SIG-M5 (cell line): ENCODE results near the gene GMCL2.
"Not testable (repeated sequence)": the region's sequence is repeated elsewhere in the genome, so short reads cannot be mapped to it uniquely, and the experiment has no call there.

ENCODE experiments used
- DNase-seq: peaks from one replicate; lab custom pipeline; 2025; lab: John Stamatoyannopoulos, UW

The GMCL2 gene, protein sequence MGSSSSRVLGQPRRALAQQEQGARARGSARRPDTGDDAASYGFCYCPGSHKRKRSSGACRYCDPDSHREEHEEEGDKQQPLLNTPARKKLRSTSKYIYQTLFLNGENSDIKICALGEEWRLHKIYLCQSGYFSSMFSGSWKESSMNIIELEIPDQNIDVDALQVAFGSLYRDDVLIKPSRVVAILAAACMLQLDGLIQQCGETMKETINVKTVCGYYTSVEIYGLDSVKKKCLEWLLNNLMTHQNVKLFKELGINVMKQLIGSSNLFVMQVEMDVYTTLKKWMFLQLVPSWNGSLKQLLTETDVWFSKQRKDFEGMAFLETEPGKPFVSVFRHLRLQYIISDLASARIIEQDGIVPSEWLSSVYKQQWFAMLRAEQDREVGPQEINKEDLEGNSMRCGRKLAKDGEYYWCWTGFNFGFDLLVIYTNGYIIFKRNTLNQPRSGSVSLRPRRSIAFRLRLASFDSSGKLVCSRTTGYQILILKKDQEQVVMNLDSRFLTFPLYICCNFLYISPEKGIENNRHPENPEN

DNA sequence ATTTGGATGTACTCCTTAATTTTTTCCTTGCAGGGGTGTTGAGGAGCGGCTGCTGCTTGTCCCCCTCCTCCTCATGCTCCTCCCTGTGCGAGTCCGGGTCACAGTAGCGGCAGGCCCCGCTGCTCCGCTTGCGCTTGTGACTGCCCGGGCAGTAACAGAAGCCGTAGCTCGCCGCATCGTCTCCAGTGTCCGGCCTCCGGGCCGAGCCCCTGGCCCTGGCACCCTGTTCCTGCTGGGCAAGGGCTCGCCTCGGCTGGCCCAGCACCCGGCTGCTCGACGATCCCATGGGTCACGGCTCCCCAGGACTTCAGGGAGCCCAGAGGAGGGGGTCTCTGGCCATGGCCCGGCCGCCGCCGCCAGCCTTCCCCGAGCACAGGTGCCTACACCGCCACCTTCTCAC lies at the start of gene GMCL2:
Gene GMCL2, minus strand, starts transcription at position 358 of the 400 bp plus-strand sequence. Its CDS starts 72 bp downstream, at position 286.
- no peak for DNase-seq

DNA sequence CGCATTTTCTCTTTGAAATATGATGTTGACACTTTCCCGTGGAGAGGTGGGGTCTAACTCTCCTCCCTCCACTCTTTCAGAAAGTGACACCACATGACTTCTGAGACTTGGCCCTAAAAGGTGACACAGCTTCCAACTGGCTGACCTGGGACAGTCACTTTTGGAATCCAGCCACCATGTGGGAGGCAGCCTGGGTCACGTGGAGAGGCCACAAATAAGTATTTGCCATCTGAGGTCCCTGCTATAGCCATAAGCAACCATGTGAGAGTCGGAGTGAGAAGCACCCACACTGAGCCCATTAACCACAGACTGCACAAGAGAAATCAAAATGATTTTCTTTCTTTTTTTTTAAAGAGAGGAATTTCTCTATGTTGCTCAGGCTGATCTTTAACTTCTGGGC lies 49.5 kb upstream of the GMCL2 start:
- no peak for DNase-seq

DNA sequence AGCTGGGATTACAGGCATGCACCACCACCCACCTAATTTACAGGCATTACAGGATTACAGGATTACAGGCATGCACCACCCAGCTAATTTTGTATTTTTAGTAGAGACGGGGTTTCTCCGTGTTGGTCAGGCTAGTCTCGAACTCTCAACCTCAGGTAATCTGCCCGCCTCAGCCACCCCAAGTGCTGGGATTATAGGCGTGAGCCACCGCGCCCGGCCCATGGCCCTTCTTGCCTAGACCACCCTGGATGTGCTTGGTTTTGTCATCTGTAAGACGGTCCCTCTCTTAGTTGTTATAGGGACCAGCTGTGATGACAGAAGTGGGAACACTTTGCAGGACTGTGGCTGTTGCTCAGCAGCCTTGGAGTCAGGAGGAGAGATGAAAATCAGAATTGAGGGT lies 49.0 kb upstream of the GMCL2 start:
- DNase-seq: no peak

DNA sequence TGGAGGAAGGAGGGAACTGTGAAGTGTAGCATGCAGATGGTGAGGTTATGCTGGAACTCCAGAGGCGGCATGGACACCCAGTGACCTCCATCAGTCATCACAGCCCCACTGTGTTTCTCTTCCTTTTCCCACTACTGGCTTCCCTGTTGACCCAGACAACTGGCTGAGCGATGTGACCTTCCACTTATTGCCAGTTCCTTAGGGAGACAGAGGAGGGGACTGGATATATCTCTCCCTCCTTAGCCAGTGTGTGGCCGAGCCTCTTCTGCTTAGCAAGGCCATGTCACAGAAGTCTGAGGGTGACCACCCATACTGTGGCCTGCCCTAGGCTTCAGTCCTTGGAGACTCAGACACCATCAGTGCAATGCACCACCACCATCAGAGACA lies 48.4 kb upstream of the GMCL2 start:
- DNase-seq: no peak

DNA sequence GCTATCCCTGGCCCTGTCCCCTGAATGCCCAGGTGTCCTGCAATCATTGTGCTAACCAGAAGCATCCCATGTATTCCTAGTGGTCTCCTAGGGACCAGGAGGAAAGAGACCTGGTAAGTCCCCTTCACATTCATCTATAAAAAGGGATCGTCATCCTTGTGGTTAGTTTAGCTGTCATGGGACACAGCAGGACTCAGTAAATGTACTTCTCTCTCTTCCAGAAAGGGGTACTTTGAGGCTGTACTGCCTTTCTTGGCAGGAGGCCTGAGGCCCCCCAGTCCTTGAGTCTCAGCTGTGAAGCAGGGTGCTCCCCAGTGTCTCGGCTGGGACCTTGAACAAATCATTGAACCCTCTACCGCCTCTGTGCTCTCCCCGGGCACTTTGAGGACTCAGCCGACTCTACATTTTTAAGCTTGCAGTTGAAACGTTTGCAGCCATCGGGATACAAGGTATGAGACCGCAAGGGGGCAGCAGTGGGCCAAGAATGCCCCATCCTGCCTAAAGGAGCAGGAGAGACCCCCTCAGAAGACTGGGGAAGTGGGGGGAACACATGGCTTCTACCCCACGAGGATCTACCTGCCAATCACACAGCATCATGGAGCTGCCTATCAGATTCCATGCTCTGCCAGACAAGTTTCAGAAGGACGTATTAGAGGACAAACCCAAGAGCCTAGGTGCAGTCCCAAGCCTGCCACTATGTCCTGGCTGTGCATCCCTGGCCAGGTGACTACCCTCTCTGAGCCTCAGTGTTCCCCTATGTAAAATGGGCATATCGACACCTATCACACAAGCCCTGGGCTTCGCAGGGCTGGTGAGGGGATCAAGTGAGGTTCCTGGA lies 47.8 kb upstream of the GMCL2 start:
- no peak for DNase-seq

DNA sequence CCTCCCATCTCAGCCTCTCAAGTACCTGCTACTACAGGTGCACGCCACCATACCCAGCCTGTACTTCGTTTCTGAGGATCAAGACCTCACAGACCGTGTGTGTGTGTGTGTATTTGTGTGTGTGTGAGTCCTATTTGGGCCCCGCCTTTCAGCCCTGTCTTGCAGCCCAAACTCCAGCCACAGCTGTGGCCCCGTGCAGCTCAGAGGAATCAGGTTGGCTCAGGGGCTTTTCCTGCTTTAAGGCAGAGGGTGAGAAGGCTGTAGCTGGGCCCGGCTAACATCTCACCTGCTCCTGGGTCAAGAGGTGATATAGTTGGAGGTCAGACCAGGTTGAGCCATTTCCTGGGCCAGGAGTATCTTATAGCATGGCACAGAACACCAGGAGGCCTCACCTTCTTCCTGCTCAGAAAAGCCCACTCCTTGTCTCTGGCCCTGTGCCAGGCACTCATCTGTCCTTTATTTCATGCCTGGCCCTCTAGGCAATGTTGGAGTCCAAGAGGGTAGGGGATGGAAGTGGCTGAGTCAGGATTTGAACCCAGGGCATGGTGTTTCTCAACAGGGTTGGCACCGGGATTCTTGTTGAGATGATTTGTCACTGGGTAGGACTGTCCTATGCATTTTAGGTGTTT lies 47.1 kb upstream of the GMCL2 start:
- DNase-seq: no peak

DNA sequence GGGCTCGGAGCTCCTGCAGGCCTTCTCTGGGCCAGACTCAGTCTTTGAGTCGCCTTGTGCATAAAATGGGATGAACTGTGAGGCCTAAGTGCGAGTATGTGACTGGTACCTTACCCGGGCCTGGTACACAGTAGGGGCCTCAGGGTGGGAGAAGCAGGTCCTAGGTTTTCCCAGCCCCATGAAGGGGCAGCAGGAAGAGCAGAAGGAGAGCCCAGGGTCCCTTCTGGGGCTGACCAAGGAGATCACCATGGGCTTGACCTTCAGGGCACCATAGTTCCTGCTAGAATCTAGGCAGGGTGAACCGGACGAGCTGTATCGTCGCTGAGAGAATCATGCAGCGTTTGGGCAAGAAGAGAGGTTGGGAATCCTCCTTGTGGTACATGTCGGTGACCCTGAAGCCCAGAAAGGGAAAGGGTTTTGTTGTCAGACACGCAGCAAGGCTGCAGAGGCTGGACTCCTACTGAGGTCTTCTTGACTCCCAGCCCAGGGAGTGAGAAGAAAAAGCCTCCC lies 45.8 kb upstream of the GMCL2 start:
- no peak for DNase-seq

DNA sequence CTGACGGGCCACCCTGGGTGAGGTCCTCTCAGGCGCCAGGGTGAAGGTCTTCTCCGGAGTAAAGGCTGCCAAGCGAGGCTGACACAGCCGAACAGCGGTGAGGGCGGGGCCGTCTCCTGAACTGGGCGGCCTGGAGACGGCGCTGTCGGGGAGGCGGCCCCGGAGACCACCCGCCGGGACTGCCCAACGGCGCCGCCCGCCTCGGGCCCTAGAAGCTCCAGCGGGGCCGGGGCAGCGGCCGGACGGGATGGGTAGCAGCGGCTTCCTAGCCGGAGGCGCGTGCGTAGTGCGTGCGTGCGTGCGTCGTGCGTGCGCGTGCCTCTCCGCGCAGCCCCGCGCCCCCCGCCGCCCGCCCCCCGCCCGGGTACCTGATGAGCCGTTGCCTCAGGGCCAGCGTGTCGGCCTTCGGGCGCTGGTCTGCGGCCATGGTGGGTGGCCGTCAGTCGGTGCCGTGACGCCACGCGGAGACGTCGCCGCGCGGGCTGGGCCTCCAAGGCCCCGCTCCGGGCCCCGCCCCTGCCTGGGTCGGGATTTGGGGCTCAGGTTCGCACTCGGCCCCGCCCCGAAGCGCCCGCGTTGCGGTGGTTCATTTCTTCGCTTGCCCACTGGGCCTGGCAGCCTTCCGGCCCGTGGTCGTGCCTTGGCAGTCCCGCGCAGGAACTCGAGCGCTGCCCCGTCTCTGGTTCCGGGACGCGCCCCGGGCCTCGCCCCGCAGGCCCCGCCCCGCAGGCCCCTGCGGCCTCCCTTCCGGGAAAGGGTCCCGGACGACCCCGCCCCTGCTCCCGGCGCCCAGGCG lies 45.2 kb upstream of the GMCL2 start, which contains the start of gene PHYKPL:
Gene PHYKPL, minus strand, starts transcription at position 679 of the 796 bp plus-strand sequence. Its CDS starts 252 bp downstream, at position 427.
- DNase-seq: no peak

DNA sequence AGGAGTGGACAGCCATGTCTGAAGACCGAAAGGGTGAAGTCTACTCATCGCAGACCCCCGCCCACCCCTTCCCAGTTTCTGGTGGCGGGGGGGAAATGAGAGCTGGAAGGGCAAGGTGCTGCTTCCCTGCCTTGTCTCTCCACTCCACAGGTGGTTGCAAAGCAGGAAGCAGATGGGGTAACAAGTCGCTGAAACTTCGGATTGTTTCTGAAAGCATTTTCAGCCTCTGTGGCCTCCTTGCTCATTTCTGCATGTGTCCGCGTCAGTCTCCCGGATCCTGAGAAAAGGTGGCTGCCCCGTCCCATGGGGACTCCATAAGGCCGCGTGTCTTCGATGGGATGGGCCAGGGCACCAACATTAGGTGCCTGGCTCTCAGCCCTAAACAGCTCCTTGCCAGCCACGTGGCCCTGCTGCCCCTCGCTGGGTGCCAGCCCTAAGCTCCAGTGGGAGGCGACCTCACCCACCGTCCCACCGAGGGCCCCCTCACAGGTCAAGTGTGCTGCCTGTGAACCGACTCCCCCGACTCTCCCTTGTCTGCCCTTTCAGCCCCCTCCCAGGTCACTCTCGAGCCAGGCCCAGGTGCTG lies 44.5 kb upstream of the GMCL2 start:
- no peak for DNase-seq

DNA sequence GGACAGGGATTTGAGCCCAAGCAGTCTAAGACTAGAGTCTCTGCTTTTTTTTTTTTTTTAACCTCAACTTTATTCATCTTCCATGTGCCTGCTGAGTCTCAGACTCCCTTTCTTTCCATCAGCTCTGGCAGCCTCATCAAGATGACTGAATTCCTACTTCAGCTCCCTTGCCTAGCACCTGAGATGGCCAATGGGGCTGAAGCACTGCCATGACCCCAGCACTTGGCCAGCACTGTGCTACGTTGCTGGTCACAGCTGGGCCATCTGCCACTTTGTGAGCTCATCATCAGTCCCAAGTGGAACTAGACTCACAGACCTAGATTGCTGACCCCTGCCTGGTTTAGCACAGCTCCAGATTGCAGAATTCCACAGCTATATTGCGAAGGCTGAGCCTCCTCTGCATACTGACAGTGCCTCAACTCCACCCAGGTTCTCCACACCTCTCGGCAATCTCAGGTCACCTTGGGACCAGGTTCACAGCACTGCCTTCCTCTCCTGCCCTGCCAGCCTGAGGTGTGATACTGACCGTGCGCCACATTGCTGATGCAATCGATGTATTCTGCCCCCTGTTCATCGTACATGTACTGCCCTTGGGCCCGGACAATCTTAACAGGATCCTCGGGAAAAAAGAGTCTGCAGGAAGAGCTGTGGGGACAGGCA lies 43.8 kb upstream of the GMCL2 start:
- no peak for DNase-seq

DNA sequence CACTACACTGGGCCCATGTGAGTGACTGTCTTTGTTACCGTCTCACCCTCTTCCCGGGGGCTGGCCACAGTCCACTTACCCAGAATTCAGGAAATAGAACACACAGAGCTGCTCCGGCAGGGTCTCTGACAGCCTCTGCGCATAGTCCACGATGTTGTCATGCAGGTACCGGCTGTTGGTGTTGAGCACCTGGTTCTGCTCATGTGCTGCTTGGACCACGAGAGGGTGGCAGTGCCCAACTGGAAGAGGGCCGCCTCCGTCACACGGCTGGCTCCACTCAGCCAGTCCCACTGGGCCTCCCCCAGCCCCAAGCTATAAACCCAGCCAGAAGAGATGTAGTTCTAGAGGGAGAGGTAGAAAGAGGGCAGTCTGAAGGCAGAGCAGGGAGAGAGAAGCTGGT lies 42.7 kb upstream of the GMCL2 start:
- no peak for DNase-seq

DNA sequence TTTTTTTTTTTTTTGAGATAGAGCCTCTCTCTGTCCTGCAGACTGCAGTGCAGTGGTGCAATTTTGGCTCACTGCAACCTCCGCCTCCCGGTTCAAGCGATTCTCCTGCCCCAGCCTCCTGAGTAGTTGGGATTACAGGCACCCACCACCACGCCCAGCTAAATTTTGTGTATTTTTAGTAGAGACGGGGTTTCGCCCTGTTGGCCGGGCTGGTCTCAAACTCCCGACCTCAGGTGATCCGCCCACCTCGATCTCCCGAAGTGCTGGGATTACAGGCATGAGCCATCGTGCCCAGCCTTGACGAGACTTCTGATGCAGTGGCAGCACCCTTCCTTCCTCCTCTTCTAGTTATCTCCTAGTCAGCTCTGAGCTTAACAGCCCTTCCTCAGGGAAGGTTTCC lies 41.9 kb upstream of the GMCL2 start:
- DNase-seq: not testable (repeated sequence)

DNA sequence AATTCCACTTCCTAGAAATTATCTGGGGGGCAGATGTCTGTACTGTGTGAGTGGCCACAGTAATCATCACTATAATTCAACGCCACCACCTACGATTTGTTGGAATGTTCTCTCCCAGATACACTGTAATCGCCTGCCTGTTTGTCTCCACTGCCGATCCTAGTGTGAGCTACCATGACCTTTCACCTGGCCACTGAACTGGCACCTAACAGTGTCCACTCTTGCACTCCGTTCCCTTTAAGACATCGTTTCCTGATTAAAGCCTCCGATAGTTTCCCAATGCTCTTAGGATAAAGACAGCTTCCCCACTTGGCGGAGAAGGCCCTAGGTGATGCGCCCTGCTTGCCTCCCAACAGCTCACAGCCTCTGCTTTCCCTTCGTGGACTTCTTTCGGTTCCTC lies 41.4 kb upstream of the GMCL2 start:
- no peak for DNase-seq

DNA sequence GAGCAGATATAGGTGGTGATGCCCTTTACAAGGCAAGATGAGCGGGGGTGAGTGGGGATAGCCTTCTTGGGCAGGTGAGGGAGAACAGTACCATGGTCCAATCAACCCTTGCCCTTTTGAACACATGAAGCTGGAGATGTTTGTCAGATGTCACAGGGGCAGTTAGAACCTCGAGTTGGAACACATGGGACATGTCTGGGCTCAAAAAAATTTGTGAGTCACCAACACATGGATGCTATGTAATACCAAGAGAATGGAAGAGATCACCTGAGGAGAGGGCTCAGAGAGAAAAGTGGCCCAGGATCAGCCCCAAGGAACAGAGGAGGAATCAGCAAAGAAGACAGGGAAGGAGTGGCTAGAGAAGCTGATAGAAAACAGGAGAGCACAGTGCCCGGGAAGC lies 40.8 kb upstream of the GMCL2 start:
- DNase-seq: no peak

DNA sequence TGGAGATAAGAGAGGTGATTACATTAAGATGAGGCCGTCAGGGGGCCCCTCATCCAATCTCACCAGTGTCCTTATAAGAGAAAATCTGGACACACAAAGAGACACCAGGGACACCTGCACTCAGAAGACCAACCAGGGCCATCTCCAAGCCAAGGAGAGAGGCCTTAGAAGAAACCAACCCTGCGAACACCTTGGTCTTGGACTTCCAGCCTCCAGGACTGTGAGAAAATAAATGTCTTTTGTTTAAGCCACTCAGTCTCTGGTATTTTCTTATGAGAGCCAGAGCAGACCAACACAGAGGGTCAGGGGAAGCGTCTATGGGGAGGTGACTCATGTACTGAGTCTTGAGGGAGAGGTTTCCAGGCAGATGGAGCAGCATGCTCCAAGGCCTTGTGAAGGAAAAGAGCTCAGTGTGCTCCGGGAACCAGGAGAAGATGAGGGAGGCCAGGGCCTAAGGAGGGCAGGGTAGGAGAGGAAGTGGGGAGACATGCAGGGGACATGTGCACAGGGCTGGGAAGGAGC lies 40.0 kb upstream of the GMCL2 start:
- no peak for DNase-seq

DNA sequence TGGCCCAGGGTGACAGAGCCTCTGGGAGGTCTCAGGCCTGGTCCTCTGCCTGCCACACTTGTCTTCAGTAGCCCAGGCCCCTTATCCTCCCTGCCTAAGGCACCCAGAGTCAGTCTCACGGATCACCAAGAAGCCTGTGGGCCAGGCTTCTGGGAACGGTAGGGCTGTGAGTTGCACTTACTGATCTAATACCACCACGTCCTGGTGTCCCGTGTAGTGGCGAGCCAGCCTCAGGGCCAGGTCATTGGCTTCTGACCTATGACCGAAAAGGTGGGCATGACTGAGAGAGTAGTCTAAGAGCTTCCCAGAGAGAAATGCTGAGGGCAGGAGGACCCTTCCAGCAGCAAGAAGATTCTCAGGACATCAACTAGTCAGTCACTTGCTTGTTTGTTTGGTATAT lies 38.0 kb upstream of the GMCL2 start:
- DNase-seq: no peak

DNA sequence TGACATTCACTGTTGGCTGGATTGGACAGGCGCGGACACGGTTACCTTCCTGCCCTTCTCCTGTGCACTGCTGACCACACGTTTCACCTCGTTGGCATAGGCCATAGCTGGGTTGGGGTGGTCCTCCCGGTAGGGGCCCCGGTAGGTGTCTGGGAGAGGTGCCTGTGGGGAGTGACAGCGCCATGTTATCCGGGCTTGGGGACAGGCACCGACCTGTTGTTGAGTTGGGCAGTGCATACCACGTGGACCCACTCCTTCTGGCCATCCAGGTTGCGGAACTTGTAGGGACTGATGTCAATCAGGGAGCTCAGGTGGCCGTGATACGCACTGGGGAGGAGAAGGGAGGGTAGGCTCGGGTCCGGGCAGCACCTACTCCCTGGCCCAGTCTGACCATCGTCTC lies 37.2 kb upstream of the GMCL2 start:
- DNase-seq: no peak

DNA sequence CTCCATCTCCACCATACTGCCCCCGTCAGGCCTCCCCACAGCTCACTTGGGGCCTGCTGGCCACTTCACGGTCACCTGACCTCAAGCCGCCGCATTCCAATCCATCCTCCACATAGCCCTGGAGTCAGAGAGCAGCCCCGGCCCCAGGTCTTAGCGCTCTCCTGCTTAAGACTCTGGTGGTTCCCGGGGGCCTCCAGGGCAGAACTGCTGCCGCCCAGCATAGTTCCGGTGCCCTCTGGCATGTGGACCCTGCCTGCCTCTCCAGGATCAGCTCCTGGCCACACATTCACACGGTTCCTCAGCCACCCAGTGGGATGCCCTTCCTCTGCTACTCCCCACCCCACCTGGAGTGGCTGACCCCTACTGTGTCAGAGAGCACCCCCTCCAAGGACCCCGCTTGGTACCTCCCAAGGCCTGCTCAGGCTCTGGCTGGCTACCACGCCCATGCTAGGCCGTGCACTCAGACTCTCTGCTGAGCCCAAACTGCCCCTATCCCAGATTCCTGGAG lies 36.7 kb upstream of the GMCL2 start:
- DNase-seq: no peak

DNA sequence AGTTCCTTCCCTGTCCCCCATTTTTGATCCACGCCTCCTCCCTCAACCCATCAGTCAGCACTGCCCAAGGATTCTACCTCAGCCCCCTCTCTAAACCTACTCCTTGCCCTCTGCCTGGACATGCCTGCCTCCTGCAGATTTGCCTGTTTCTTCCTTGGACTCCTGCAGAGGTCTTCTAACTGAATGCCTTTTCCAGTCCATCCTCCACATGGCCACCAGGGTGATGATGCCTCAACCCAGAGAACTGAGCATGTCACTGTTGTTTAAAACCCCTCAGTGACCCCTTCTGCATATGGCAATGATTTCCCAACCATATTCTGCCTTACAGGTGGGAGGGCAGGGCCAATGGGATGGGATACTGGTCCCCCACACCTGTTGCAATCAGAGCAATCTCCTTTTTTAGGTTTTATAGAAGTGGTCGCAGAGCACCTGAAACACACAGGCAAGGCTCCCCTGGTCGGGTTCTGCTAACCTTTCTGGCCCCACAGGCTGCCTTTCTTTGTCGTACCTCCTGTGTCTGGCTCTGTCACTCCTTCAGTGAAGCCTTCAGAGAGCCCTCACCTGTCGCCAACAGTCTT lies 36.1 kb upstream of the GMCL2 start:
- no peak for DNase-seq

DNA sequence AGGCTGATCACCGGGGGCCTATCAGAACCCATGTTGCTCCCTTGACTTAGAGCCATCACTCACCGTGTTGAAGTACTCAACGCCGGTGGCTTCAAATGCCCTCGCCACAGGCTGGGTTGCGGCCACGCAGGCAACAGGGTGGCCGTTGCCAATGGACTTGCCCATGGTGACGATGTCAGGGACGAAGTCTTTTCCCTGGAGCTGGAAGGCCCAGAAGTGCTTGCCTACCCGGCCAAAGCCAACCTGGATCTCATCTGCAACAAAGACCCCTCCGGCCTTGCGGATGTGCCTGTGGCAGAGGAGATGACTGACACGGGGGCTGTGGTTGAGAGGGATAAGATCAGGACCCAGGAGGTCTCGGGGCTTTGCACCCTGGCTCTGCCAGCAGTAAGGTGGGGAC lies 35.1 kb upstream of the GMCL2 start:
- no peak for DNase-seq
